WTC11 (cell line): ENCODE data around the gene ABAT. TPM values are rescaled to one million over a fixed set of nuclear protein-coding genes. Genes with fewer than 3 reads are reported as not detected.

ENCODE experiments used
- ATAC-seq: fragments of 200-7000 bp; cut with Tn5 transposase; 2 replicates; pipeline ENCODE4 v1.10.0; 2021; ENCODE audit warnings: mild to moderate bottlenecking, moderate library complexity
- CTCF ChIA-PET: fragments of 300-600 bp; sonication (Branson Sonifier 250); formaldehyde crosslinking; loops from one replicate; lab custom pipeline; 2021; ENCODE audit warnings: antibody characterized with exemption; lab: Charles Lee
- POLR2A ChIA-PET: fragments of 350-600 bp; sonication (Branson Sonifier 250); formaldehyde crosslinking; loops from one replicate; lab custom pipeline; 2021; ENCODE audit warnings: antibody characterized with exemption; lab: Charles Lee
- DNase-seq: peaks from one replicate; pipeline ENCODE4 v3.0.0; 2021; ENCODE audit warnings: low spot score
- H3K27ac Mint-ChIP-seq: 2 replicates; pipeline ENCODE4 v1.8.0; 2021; ENCODE audit warnings: mixed read lengths
- H3K27me3 Mint-ChIP-seq: 2 replicates; pipeline ENCODE4 v1.8.0; 2021; ENCODE audit warnings: low read depth, mild to moderate bottlenecking, moderate library complexity, mixed read lengths
- H3K36me3 Mint-ChIP-seq: 2 replicates; pipeline ENCODE4 v1.8.0; 2021; ENCODE audit warnings: mixed read lengths
- H3K4me1 Mint-ChIP-seq: 2 replicates; pipeline ENCODE4 v1.8.0; 2022; ENCODE audit warnings: mixed read lengths
- H3K4me3 Mint-ChIP-seq: 2 replicates; pipeline ENCODE4 v1.8.0; 2021; ENCODE audit warnings: mild to moderate bottlenecking, moderate library complexity, mixed read lengths
- H3K9me3 Mint-ChIP-seq: 2 replicates; pipeline ENCODE4 v1.8.0; 2021; ENCODE audit warnings: mixed read lengths
- ATF6 ChIP-seq: sonication (generic); formaldehyde crosslinking; IDR thresholded peaks from 2 replicates; pipeline ENCODE4 v1.8.1; 2023; ENCODE audit warnings: mild to moderate bottlenecking, missing genetic modification reagents
- CBFB ChIP-seq: sonication (generic); formaldehyde crosslinking; IDR thresholded peaks from 2 replicates; pipeline ENCODE4 v1.8.1; 2022; ENCODE audit warnings: mild to moderate bottlenecking, low read depth, missing genetic modification reagents
- ETV6 ChIP-seq: sonication (generic); formaldehyde crosslinking; IDR thresholded peaks from 2 replicates; pipeline ENCODE4 v1.8.1; 2022; ENCODE audit warnings: mild to moderate bottlenecking, missing genetic modification reagents
- FOXP4 ChIP-seq: sonication (generic); formaldehyde crosslinking; IDR thresholded peaks from 2 replicates; pipeline ENCODE4 v1.8.0; 2022; ENCODE audit warnings: mild to moderate bottlenecking, missing genetic modification reagents
- GTF2I ChIP-seq: fragments of 250-450 bp; sonication (Bioruptor Pico); conservative IDR thresholded peaks from 2 replicates; pipeline ENCODE4 v1.4.0; 2021; ENCODE audit warnings: mild to moderate bottlenecking
- IRF2 ChIP-seq: sonication (generic); formaldehyde crosslinking; IDR thresholded peaks from 2 replicates; pipeline ENCODE4 v1.8.0; 2022; ENCODE audit warnings: low read depth, missing genetic modification reagents, borderline replicate concordance
- MYBL2 ChIP-seq: sonication (generic); formaldehyde crosslinking; IDR thresholded peaks from 2 replicates; pipeline ENCODE4 v1.8.1; 2023; ENCODE audit warnings: mild to moderate bottlenecking, moderate library complexity, missing genetic modification reagents
- NR3C1 ChIP-seq: sonication (generic); formaldehyde crosslinking; conservative IDR thresholded peaks from 2 replicates; pipeline ENCODE4 v1.8.1; 2023; ENCODE audit warnings: low read depth, mild to moderate bottlenecking, missing genetic modification reagents
- RORB ChIP-seq: fragments of 250-450 bp; sonication (Bioruptor Pico); IDR thresholded peaks from 2 replicates; pipeline ENCODE4 v1.9.0; 2021; ENCODE audit warnings: mild to moderate bottlenecking
- SMAD3 ChIP-seq: sonication (generic); formaldehyde crosslinking; IDR thresholded peaks from 2 replicates; pipeline ENCODE4 v1.8.0; 2022; ENCODE audit warnings: missing genetic modification reagents, mild to moderate bottlenecking, borderline replicate concordance
- TCF7 ChIP-seq: sonication (generic); formaldehyde crosslinking; IDR thresholded peaks from 2 replicates; pipeline ENCODE4 v1.8.0; 2022; ENCODE audit warnings: mild to moderate bottlenecking, low read depth, missing genetic modification reagents, moderate library complexity
- TEAD1 ChIP-seq: sonication (generic); formaldehyde crosslinking; IDR thresholded peaks from 2 replicates; pipeline ENCODE4 v1.8.0; 2022; ENCODE audit warnings: mild to moderate bottlenecking, missing genetic modification reagents
- TEAD4 ChIP-seq: sonication (generic); formaldehyde crosslinking; IDR thresholded peaks from 2 replicates; pipeline ENCODE4 v1.8.0; 2022; ENCODE audit warnings: mild to moderate bottlenecking, missing genetic modification reagents
- TP53 ChIP-seq: sonication (generic); formaldehyde crosslinking; IDR thresholded peaks from 2 replicates; pipeline ENCODE4 v1.8.1; 2023; ENCODE audit warnings: mild to moderate bottlenecking, missing genetic modification reagents
- ZNF121 ChIP-seq: sonication (generic); formaldehyde crosslinking; IDR thresholded peaks from 2 replicates; pipeline ENCODE4 v1.8.0; 2023; ENCODE audit warnings: missing genetic modification reagents
- ZNF138 ChIP-seq: sonication (generic); formaldehyde crosslinking; conservative IDR thresholded peaks from 2 replicates; pipeline ENCODE4 v1.8.1; 2022; ENCODE audit warnings: mild to moderate bottlenecking, moderate library complexity, missing genetic modification reagents
- ZNF232 ChIP-seq: sonication (generic); formaldehyde crosslinking; IDR thresholded peaks from 2 replicates; pipeline ENCODE4 v1.8.0; 2022; ENCODE audit warnings: mild to moderate bottlenecking, missing genetic modification reagents
- ZNF532 ChIP-seq: fragments of 250-450 bp; sonication (Bioruptor Pico); IDR thresholded peaks from 2 replicates; pipeline ENCODE4 v1.9.0; 2021; ENCODE audit warnings: mild to moderate bottlenecking, borderline replicate concordance
- total RNA-seq: library from RNA; stranded (reverse); gene quantifications from 3 replicates; pipeline ENCODE4 v1.2.3, GENCODE V29; 2021
- TF ChIP-seq, protein P1 (sequence below): sonication (generic); formaldehyde crosslinking; IDR thresholded peaks from 2 replicates; pipeline ENCODE4 v1.8.0; 2022; ENCODE audit warnings: mild to moderate bottlenecking, missing genetic modification reagents
- TF ChIP-seq, protein P2 (sequence below): fragments of 250-450 bp; sonication (Bioruptor Pico); IDR thresholded peaks from 2 replicates; pipeline ENCODE4 v1.9.0; 2021; ENCODE audit warnings: mild to moderate bottlenecking
- TF ChIP-seq, protein P3 (sequence below): sonication (generic); formaldehyde crosslinking; IDR thresholded peaks from 2 replicates; pipeline ENCODE4 v1.8.0; 2022; ENCODE audit warnings: missing genetic modification reagents

The ABAT gene
- total RNA-seq, 1 experiment from 2014 or later: 6.6 TPM

DNA sequence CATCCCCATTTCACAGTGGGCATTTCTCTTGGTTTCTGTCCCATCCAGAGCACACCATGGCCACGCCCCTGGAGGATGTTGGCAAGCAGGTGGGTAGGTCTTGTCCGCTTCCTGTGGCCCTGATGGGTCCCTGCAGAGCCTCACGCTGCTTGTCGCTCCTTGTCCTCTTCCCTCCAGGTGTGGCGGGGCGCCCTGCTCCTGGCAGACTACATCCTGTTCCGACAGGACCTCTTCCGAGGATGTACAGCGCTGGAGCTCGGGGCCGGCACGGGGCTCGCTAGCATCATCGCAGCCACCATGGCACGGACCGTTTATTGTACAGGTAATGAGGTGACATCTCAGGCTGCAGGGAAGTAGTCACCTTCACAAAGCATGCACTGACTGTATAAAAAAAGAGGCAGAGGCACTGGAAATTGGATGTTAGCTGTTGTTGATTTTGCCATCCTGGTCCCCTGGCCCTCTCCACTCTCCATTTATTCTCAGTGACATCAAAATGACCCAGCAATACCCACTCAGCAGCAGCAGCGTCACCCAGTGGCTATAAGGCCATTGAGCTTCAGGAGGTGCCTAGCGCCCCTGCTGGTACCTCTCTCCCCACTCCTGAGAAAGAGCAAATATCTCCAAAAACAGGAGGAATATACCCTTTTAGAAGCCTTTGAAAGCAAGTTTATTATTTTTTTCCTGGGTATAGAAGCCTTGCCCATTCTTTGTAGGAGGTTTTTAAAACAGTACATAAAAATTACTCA, 39.3 kb upstream of the ABAT start (continued):
- TF ChIP-seq ZNF121 (no peak), ZNF232 (no peak), ATF6 (CRISPR knock-in tag) (no peak), ETV6 (CRISPR knock-in tag) (no peak), FOXP4 (no peak), IRF2 (no peak), NR3C1 (CRISPR knock-in tag) (no peak), CBFB (CRISPR knock-in tag) (no peak), TP53 (CRISPR knock-in tag) (no peak)
- TF ChIP-seq, protein P1, sequence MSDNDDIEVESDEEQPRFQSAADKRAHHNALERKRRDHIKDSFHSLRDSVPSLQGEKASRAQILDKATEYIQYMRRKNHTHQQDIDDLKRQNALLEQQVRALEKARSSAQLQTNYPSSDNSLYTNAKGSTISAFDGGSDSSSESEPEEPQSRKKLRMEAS (CRISPR knock-in tag): no peak

GRCh38 chr16:8639694-8640093, 34.7 kb upstream of the ABAT start:
- Mint-ChIP-seq H3K4me1 (no peaks in the 10 kb centered on the region), H3K36me3 (peaks cover 82% of the 10 kb centered on the region), H3K9me3 (no peaks in the 10 kb centered on the region), H3K27me3 (no peaks in the 10 kb centered on the region; the same call in 1 of the 2 replicates), H3K4me3 (no peak overlapping the region), H3K27ac (no peak overlapping the region)
- CTCF ChIA-PET: no interaction called here
- ATAC-seq (no peak), DNase-seq (no peak)
- POLR2A ChIA-PET: interaction anchor here (1.0 kb wide), 1 partner anchor 10 kb away, joined by 3 read pairs; no protein-coding TSS in a partner anchor
- TF ChIP-seq NR3C1 (CRISPR knock-in tag) (no peak), SMAD3 (CRISPR knock-in tag) (no peak), RORB (CRISPR knock-in tag) (no peak), ZNF532 (CRISPR knock-in tag) (no peak), TEAD4 (CRISPR knock-in tag) (no peak), GTF2I (no peak), MYBL2 (no peak), TCF7 (CRISPR knock-in tag) (no peak), ZNF138 (CRISPR knock-in tag) (no peak), TEAD1 (no peak)
- TF ChIP-seq, protein P2, sequence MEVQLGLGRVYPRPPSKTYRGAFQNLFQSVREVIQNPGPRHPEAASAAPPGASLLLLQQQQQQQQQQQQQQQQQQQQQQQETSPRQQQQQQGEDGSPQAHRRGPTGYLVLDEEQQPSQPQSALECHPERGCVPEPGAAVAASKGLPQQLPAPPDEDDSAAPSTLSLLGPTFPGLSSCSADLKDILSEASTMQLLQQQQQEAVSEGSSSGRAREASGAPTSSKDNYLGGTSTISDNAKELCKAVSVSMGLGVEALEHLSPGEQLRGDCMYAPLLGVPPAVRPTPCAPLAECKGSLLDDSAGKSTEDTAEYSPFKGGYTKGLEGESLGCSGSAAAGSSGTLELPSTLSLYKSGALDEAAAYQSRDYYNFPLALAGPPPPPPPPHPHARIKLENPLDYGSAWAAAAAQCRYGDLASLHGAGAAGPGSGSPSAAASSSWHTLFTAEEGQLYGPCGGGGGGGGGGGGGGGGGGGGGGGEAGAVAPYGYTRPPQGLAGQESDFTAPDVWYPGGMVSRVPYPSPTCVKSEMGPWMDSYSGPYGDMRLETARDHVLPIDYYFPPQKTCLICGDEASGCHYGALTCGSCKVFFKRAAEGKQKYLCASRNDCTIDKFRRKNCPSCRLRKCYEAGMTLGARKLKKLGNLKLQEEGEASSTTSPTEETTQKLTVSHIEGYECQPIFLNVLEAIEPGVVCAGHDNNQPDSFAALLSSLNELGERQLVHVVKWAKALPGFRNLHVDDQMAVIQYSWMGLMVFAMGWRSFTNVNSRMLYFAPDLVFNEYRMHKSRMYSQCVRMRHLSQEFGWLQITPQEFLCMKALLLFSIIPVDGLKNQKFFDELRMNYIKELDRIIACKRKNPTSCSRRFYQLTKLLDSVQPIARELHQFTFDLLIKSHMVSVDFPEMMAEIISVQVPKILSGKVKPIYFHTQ (CRISPR knock-in tag): no peak
- TF ChIP-seq, protein P3, sequence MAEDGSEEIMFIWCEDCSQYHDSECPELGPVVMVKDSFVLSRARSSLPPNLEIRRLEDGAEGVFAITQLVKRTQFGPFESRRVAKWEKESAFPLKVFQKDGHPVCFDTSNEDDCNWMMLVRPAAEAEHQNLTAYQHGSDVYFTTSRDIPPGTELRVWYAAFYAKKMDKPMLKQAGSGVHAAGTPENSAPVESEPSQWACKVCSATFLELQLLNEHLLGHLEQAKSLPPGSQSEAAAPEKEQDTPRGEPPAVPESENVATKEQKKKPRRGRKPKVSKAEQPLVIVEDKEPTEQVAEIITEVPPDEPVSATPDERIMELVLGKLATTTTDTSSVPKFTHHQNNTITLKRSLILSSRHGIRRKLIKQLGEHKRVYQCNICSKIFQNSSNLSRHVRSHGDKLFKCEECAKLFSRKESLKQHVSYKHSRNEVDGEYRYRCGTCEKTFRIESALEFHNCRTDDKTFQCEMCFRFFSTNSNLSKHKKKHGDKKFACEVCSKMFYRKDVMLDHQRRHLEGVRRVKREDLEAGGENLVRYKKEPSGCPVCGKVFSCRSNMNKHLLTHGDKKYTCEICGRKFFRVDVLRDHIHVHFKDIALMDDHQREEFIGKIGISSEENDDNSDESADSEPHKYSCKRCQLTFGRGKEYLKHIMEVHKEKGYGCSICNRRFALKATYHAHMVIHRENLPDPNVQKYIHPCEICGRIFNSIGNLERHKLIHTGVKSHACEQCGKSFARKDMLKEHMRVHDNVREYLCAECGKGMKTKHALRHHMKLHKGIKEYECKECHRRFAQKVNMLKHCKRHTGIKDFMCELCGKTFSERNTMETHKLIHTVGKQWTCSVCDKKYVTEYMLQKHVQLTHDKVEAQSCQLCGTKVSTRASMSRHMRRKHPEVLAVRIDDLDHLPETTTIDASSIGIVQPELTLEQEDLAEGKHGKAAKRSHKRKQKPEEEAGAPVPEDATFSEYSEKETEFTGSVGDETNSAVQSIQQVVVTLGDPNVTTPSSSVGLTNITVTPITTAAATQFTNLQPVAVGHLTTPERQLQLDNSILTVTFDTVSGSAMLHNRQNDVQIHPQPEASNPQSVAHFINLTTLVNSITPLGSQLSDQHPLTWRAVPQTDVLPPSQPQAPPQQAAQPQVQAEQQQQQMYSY (CRISPR knock-in tag): no peak
- TF ChIP-seq, protein P1 (CRISPR knock-in tag): no peak
